ENCODE measurements around the gene TPCN1. TPM values are rescaled to one million over a fixed set of nuclear protein-coding genes. Genes with fewer than 3 reads are reported as not detected.

Gene TPCN1
- total and polyA plus RNA-seq, 2 experiments from 2014 or later: 14.4 to 16.2 TPM

- TF ChIP-seq ZNF114 (CRISPR knock-in tag; IDR thresholded peaks at IDR 0.05) (no peak), ZNF331 (CRISPR knock-in tag; IDR thresholded peaks at IDR 0.05; ENCODE audit: low read depth) (no peak), EZH2phosphoT487 (IDR thresholded peaks at IDR 0.05; ENCODE audit: unreplicated experiment) (no peak), POLR2AphosphoS5 (IDR thresholded peaks at IDR 0.05; ENCODE audit: low read depth) (no peak), ETS1 (IDR thresholded peaks at IDR 0.05) (no peak), STAT1 (IDR thresholded peaks at IDR 0.05; ENCODE audit: unreplicated experiment) (no peak), NANOG (IDR thresholded peaks at IDR 0.05; ENCODE audit: borderline replicate concordance) (no peak)
- TF ChIP-seq, protein P1, sequence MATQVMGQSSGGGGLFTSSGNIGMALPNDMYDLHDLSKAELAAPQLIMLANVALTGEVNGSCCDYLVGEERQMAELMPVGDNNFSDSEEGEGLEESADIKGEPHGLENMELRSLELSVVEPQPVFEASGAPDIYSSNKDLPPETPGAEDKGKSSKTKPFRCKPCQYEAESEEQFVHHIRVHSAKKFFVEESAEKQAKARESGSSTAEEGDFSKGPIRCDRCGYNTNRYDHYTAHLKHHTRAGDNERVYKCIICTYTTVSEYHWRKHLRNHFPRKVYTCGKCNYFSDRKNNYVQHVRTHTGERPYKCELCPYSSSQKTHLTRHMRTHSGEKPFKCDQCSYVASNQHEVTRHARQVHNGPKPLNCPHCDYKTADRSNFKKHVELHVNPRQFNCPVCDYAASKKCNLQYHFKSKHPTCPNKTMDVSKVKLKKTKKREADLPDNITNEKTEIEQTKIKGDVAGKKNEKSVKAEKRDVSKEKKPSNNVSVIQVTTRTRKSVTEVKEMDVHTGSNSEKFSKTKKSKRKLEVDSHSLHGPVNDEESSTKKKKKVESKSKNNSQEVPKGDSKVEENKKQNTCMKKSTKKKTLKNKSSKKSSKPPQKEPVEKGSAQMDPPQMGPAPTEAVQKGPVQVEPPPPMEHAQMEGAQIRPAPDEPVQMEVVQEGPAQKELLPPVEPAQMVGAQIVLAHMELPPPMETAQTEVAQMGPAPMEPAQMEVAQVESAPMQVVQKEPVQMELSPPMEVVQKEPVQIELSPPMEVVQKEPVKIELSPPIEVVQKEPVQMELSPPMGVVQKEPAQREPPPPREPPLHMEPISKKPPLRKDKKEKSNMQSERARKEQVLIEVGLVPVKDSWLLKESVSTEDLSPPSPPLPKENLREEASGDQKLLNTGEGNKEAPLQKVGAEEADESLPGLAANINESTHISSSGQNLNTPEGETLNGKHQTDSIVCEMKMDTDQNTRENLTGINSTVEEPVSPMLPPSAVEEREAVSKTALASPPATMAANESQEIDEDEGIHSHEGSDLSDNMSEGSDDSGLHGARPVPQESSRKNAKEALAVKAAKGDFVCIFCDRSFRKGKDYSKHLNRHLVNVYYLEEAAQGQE (IDR thresholded peaks at IDR 0.05; ENCODE audit: unreplicated experiment): no peak
- TF ChIP-seq, protein P2, sequence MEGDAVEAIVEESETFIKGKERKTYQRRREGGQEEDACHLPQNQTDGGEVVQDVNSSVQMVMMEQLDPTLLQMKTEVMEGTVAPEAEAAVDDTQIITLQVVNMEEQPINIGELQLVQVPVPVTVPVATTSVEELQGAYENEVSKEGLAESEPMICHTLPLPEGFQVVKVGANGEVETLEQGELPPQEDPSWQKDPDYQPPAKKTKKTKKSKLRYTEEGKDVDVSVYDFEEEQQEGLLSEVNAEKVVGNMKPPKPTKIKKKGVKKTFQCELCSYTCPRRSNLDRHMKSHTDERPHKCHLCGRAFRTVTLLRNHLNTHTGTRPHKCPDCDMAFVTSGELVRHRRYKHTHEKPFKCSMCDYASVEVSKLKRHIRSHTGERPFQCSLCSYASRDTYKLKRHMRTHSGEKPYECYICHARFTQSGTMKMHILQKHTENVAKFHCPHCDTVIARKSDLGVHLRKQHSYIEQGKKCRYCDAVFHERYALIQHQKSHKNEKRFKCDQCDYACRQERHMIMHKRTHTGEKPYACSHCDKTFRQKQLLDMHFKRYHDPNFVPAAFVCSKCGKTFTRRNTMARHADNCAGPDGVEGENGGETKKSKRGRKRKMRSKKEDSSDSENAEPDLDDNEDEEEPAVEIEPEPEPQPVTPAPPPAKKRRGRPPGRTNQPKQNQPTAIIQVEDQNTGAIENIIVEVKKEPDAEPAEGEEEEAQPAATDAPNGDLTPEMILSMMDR (conservative IDR thresholded peaks at IDR 0.05; ENCODE audit: low read depth in 2 of 2): no peak
These were observed 49.1 kb upstream of the TPCN1 start (continued) for GRCh38 chr12:113172185-113172584.

GRCh38 chr12:113173081-113173698, 48.1 kb upstream of the TPCN1 start:
- Histone ChIP-seq H3K4me2 (no peak overlapping the region), H3K4me3 (no peak overlapping the region), H3K36me3 (ENCODE audit: insufficient read depth) (peaks cover 62% of the 10 kb centered on the region), H3K9me2 (ENCODE audit: insufficient read depth) (no peaks in the 10 kb centered on the region), H3K27ac (ENCODE audit: low read depth) (no peak overlapping the region), H3K4me1 (ENCODE audit: insufficient read depth) (no peaks in the 10 kb centered on the region), H2AFZ (no peak overlapping the region), H3F3A (replicated peaks; ENCODE audit: low read depth) (peaks cover 3% of the 10 kb centered on the region; the same call in 1 of the 2 replicates), H4K20me1 (replicated peaks; ENCODE audit: insufficient read depth) (peaks cover 9% of the 10 kb centered on the region; the same call in 1 of the 2 replicates), H3K27me3 (ENCODE audit: insufficient read depth) (no peaks in the 10 kb centered on the region), H3K79me2 (replicated peaks; ENCODE audit: insufficient read depth) (no peaks in the 10 kb centered on the region; the same call in 1 of the 2 replicates)
- peaks cover 16% of the 10 kb centered on the region for H3K27me3 Mint-ChIP-seq (ENCODE audit: insufficient read depth, low read depth, poor library complexity)
- no peaks in the 10 kb centered on the region for H3K4me1 Mint-ChIP-seq
- no peaks in the 10 kb centered on the region for H3K9me3 Mint-ChIP-seq
- H3K4me3 Mint-ChIP-seq: no peak overlapping the region
- H3K36me3 Mint-ChIP-seq (ENCODE audit: low read depth): peaks cover 88% of the 10 kb centered on the region
- no peak for DNase-seq (ENCODE audit: low spot score)
- H3K27ac Mint-ChIP-seq: no peak overlapping the region
- no peak for ATAC-seq
- TF ChIP-seq ETS1 (IDR thresholded peaks at IDR 0.05): no peak
- TF ChIP-seq ZNF114 (CRISPR knock-in tag; IDR thresholded peaks at IDR 0.05): no peak
- TF ChIP-seq CREB1 (CRISPR knock-in tag; IDR thresholded peaks at IDR 0.05; ENCODE audit: low read depth): no peak
- no peak for TF ChIP-seq ZNF331 (CRISPR knock-in tag; IDR thresholded peaks at IDR 0.05; ENCODE audit: low read depth)
- TF ChIP-seq, protein P2 (conservative IDR thresholded peaks at IDR 0.05; ENCODE audit: low read depth in 2 of 2): no peak
- TF ChIP-seq POLR2AphosphoS5 (IDR thresholded peaks at IDR 0.05; ENCODE audit: low read depth): no peak
- TF ChIP-seq, protein P1 (IDR thresholded peaks at IDR 0.05; ENCODE audit: unreplicated experiment): no peak
- no peak for TF ChIP-seq STAT1 (IDR thresholded peaks at IDR 0.05; ENCODE audit: unreplicated experiment)
